Progenitor cell of endocrine pancreas (in vitro differentiated cells): Measurements from ENCODE around the gene KLHL6. TPM values are rescaled to one million over a fixed set of nuclear protein-coding genes. Genes with fewer than 3 reads are reported as not detected.

Experiments used
- DNase-seq: peaks from one replicate; pipeline ENCODE4 v3.0.0; 2021; ENCODE audit warnings: low spot score; ENCODE audit not compliant: unreplicated experiment
- H3K27ac Mint-ChIP-seq: 2 replicates; pipeline ENCODE4 v1.8.0; 2021; ENCODE audit warnings: mild to moderate bottlenecking, moderate library complexity, mixed read lengths
- H3K27me3 Mint-ChIP-seq: 2 replicates; pipeline ENCODE4 v1.8.0; 2021; ENCODE audit warnings: mixed read lengths
- H3K36me3 Mint-ChIP-seq: 2 replicates; pipeline ENCODE4 v1.8.0; 2022; ENCODE audit warnings: mixed read lengths; ENCODE audit not compliant: insufficient read depth
- H3K4me1 Mint-ChIP-seq: 2 replicates; pipeline ENCODE4 v1.8.0; 2021; ENCODE audit warnings: low read depth, mixed read lengths
- H3K4me3 Mint-ChIP-seq: 2 replicates; pipeline ENCODE4 v1.8.0; 2021; ENCODE audit warnings: low read depth, mild to moderate bottlenecking, moderate library complexity, mixed read lengths
- H3K9me3 Mint-ChIP-seq: 2 replicates; pipeline ENCODE4 v1.8.0; 2021; ENCODE audit warnings: low read depth, mixed read lengths
- total RNA-seq: library from RNA; stranded (reverse); gene quantifications from 2 replicates; pipeline ENCODE4 v1.2.1, GENCODE V29; 2021
- TF ChIP-seq, protein P1 (sequence below): fragments of 200-600 bp; sonication (generic); IDR thresholded peaks from one replicate; pipeline ENCODE4 v1.5.0; 2021; ENCODE audit warnings: antibody characterized with exemption, mild to moderate bottlenecking; ENCODE audit not compliant: unreplicated experiment

KLHL6 gene
- total RNA-seq, 1 donor from 2014 or later, result 0.12 TPM

DNA sequence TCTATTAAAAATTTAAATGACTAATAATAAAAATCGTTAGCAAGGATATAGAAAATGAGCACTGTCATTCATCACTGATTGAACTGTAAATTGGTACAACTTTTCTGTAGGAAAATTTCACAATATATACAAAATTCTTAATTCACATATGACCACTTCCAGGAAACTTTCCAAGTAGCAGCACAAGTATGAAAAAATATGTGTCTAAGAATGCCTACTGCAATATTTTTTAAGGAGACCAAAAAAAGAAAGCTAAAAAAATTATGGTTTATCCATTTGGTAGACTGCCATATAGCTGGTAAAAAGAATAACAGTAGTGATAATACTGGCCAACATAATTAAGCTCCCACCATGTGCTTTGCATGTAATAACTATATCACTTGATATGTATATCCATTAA, 59.2 kb downstream of the KLHL6 start:
- Mint-ChIP-seq H3K4me3 (no peak overlapping the region), H3K36me3 (no peaks in the 10 kb centered on the region), H3K27ac (no peak overlapping the region), H3K27me3 (no peaks in the 10 kb centered on the region), H3K9me3 (peaks cover 3% of the 10 kb centered on the region), H3K4me1 (peaks cover 7% of the 10 kb centered on the region)
- DNase-seq, result no peak
- TF ChIP-seq, protein P1, sequence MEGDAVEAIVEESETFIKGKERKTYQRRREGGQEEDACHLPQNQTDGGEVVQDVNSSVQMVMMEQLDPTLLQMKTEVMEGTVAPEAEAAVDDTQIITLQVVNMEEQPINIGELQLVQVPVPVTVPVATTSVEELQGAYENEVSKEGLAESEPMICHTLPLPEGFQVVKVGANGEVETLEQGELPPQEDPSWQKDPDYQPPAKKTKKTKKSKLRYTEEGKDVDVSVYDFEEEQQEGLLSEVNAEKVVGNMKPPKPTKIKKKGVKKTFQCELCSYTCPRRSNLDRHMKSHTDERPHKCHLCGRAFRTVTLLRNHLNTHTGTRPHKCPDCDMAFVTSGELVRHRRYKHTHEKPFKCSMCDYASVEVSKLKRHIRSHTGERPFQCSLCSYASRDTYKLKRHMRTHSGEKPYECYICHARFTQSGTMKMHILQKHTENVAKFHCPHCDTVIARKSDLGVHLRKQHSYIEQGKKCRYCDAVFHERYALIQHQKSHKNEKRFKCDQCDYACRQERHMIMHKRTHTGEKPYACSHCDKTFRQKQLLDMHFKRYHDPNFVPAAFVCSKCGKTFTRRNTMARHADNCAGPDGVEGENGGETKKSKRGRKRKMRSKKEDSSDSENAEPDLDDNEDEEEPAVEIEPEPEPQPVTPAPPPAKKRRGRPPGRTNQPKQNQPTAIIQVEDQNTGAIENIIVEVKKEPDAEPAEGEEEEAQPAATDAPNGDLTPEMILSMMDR, result no peak

DNA sequence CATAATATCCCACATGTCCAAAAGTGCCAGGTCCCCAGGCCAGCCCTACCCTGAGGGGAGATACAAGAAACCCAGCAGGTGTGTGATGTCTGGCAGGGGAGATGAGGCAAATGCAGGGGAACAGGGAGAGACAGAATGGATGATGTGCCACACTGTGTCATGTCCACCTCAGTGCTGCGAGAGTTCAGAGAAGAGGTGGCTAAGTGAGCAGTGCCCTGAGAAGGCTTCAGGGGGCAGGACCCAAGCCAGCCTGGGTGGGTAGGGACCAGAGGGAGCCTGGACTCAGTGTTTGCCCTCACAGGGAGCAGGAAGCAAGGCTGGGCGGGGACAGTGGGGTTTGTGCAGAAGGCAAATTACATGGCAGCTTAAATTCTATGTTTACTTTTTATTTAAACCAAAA, 61.2 kb downstream of the KLHL6 start:
- TF ChIP-seq, protein P1, result no peak
- H3K27me3 Mint-ChIP-seq, result no peaks in the 10 kb centered on the region
- no peak for DNase-seq
- no peaks in the 10 kb centered on the region for H3K36me3 Mint-ChIP-seq
- no peaks in the 10 kb centered on the region for H3K4me1 Mint-ChIP-seq
- H3K9me3 Mint-ChIP-seq, result peaks cover 3% of the 10 kb centered on the region
- peak overlapping the region; percentile 19 for H3K27ac Mint-ChIP-seq
- no peak overlapping the region for H3K4me3 Mint-ChIP-seq

DNA sequence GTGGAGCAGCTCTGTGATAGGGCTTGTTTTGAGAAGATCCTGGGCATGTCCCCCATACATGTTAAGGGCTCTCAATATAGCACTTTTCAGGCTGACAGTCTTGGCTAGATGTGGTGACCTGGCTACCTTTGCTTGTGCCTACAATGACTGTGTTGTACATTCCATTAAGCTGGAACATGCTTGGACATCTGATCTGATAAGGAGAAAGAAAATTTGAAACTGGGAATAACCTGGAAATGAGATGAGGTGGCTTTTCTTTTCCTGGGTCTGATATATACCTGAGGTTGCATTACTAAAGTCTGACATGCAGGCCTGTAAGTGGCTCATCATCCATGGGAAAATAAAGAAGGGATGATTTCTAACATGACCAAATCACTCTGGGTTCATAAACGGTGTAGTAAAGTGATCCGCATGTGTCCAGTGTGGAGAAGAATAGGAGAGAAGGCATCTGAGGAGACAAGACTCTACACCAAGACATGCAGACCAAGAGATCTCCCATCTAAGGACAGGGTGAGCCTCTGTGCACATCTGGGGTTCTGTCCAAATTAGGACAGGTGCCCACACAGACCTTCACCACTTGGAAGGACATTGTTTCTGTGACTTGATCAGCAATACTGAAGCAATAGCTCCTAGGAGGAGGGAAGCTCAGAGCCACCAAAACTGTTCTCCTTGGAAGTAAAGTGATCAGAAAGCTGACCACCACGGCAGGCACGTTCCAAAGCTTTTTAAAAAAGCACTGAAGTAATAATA, 62.0 kb downstream of the KLHL6 start:
- no peaks in the 10 kb centered on the region for H3K4me1 Mint-ChIP-seq
- no peak for DNase-seq
- TF ChIP-seq, protein P1, result no peak
- peaks cover 3% of the 10 kb centered on the region for H3K9me3 Mint-ChIP-seq
- H3K4me3 Mint-ChIP-seq, result no peak overlapping the region
- H3K36me3 Mint-ChIP-seq, result no peaks in the 10 kb centered on the region
- H3K27ac Mint-ChIP-seq, result no peak overlapping the region
- no peaks in the 10 kb centered on the region for H3K27me3 Mint-ChIP-seq

DNA sequence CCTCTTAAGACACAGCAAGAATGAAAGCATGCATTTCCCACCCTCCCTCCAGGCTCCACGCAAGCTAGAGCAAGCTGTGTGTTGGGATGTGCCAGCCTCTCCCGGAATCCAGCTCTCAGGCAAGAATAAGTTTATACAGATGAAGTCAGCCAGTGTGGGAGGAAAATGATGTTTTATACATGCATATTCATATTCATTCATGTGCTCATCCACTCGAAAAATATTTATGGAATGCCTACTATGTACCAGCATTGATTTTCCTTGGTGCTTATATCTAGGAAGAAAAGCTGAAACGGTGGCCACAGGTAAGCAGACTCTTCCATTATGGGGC, 62.7 kb downstream of the KLHL6 start:
- H3K9me3 Mint-ChIP-seq, result peaks cover 3% of the 10 kb centered on the region
- no peak overlapping the region for H3K4me3 Mint-ChIP-seq
- no peak for DNase-seq
- H3K4me1 Mint-ChIP-seq, result no peaks in the 10 kb centered on the region
- TF ChIP-seq, protein P1, result no peak
- no peak overlapping the region for H3K27ac Mint-ChIP-seq
- no peaks in the 10 kb centered on the region for H3K27me3 Mint-ChIP-seq
- H3K36me3 Mint-ChIP-seq, result no peaks in the 10 kb centered on the region

DNA sequence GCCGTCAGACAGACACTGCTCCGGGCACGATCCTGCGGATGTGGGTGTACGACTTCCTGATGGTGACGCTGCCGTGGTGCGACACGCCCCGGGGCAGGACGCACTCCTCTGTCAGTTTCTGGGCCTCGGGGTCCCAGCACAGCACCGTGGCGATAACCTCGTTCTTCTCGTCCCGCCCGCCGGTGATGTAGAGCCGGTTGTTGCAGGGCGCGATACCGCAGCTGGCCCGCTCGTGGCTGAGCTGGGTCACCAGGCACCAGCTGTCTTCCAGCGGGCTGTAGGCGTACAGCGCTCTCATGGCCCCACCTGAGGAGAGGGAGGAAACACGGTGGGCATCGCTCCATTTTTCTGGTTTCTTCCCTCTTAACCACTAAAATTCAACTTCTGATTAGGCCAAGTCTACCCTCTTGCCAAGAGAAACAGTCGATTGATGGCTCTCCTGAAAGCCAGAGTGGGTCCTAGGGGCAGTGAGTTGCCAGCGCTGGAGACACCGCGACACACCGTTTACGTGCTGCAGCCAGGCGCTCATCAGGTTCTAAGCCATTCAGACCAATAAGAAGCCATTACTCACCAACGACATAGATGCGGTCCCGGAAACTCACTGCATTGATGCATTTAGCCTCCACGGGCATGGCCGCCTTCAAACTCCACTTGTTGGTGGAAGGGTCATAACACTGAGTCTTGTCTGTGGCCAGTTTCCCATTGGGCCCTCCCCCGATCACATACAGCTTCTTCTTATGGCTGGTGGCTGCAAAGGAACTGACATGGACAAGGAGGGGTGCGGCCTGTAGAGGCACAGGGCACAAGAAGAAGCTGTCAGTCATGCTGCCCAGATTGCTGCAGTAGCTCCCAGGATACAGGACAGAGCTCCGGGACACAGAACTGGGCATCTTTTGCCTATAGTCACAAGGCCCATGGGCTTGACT, 63.3 kb downstream of the KLHL6 start:
- DNase-seq, result no peak
- Mint-ChIP-seq H3K27me3 (no peaks in the 10 kb centered on the region), H3K36me3 (no peaks in the 10 kb centered on the region), H3K4me3 (no peak overlapping the region), H3K4me1 (peaks cover under 1% of the 10 kb centered on the region), H3K9me3 (peaks cover 3% of the 10 kb centered on the region), H3K27ac (no peak overlapping the region)
- TF ChIP-seq, protein P1, result no peak
